ENCODE measurements around the gene WWOX.

DNA sequence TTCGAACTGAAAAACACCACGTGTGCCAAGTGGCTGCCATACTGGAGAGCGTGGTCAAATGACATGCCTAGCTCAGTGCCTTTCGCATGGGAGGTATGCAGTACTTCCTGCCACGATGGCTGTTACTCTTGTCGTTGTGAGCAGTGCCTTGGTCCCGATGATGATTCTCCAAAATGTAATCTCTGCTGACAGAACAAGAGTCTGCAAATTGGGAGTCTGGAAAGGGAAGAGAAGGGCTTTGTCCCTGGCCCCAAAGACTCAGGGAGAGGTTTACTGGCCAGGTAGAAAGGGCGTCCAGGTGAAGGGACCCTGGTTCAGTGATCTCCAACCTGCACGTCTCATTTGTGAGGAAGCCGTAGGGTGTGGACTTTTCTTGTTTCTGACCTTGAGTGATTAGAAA lies 336.6 kb downstream of the WWOX start:
- TF ChIP-seq, protein P1, sequence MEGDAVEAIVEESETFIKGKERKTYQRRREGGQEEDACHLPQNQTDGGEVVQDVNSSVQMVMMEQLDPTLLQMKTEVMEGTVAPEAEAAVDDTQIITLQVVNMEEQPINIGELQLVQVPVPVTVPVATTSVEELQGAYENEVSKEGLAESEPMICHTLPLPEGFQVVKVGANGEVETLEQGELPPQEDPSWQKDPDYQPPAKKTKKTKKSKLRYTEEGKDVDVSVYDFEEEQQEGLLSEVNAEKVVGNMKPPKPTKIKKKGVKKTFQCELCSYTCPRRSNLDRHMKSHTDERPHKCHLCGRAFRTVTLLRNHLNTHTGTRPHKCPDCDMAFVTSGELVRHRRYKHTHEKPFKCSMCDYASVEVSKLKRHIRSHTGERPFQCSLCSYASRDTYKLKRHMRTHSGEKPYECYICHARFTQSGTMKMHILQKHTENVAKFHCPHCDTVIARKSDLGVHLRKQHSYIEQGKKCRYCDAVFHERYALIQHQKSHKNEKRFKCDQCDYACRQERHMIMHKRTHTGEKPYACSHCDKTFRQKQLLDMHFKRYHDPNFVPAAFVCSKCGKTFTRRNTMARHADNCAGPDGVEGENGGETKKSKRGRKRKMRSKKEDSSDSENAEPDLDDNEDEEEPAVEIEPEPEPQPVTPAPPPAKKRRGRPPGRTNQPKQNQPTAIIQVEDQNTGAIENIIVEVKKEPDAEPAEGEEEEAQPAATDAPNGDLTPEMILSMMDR (conservative IDR thresholded peaks at IDR 0.05; ENCODE audit: low read depth, low read length), result no peak
- TF ChIP-seq BHLHE40 (IDR thresholded peaks at IDR 0.05; ENCODE audit: low read depth, low read length) (no peak), POLR2A (IDR thresholded peaks at IDR 0.05; ENCODE audit: low read depth, low read length) (no peak), RAD21 (IDR thresholded peaks at IDR 0.05; ENCODE audit: low read length) (no peak), CHD1 (IDR thresholded peaks at IDR 0.05; ENCODE audit: low read depth, low read length) (no peak), MAZ (IDR thresholded peaks at IDR 0.05; ENCODE audit: borderline replicate concordance, low read depth, low read length) (no peak)
- TF ChIP-seq, protein P2, sequence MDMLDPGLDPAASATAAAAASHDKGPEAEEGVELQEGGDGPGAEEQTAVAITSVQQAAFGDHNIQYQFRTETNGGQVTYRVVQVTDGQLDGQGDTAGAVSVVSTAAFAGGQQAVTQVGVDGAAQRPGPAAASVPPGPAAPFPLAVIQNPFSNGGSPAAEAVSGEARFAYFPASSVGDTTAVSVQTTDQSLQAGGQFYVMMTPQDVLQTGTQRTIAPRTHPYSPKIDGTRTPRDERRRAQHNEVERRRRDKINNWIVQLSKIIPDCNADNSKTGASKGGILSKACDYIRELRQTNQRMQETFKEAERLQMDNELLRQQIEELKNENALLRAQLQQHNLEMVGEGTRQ (IDR thresholded peaks at IDR 0.05; ENCODE audit: low read depth, low read length), result no peak
